TTC549 (cell line): ENCODE measurements around the gene GRIN3B.

Source experiments
- FAIRE-seq: peaks from 2 replicates; lab custom pipeline; 2012; peaks lifted over from hg19 to GRCh38; lab: Jason Lieb, UNC

GRIN3B gene

GRCh38 chr19:964761-965694 lies 35.2 kb upstream of the GRIN3B start:
- no peak for FAIRE-seq

- no peak for FAIRE-seq
Observed at GRCh38 chr19:966485-967088, 33.6 kb upstream of the GRIN3B start.

- FAIRE-seq = no peak
Observed at GRCh38 chr19:970695-971094, 29.5 kb upstream of the GRIN3B start.

- no peak for FAIRE-seq
Observed at GRCh38 chr19:971795-972194, 28.4 kb upstream of the GRIN3B start.

- FAIRE-seq = no peak
Observed at GRCh38 chr19:972281-972680, 27.9 kb upstream of the GRIN3B start.

- FAIRE-seq = no peak
Observed at GRCh38 chr19:973726-974563, 26.3 kb upstream of the GRIN3B start.

- no peak for FAIRE-seq
Observed at GRCh38 chr19:974564-975257, 25.5 kb upstream of the GRIN3B start.

GRCh38 chr19:976476-976875 lies 23.7 kb upstream of the GRIN3B start:
- FAIRE-seq = no peak

- FAIRE-seq = no peak
Observed at GRCh38 chr19:977058-977464, 23.2 kb upstream of the GRIN3B start.

- no peak for FAIRE-seq
Observed at GRCh38 chr19:979318-979741, 20.9 kb upstream of the GRIN3B start.

- no peak for FAIRE-seq
Observed at GRCh38 chr19:980133-980998, 19.9 kb upstream of the GRIN3B start.

- FAIRE-seq = no peak
Observed at GRCh38 chr19:982567-983170, 17.6 kb upstream of the GRIN3B start.

- no peak for FAIRE-seq
Observed at GRCh38 chr19:984165-984967, 15.9 kb upstream of the GRIN3B start, which contains the start of gene WDR18. Gene WDR18, plus strand, starts transcription at chr19:984345. Its CDS starts 9 bp downstream, at chr19:984354.

- no peak for FAIRE-seq
Observed at GRCh38 chr19:986083-986482, 14.1 kb upstream of the GRIN3B start.

GRCh38 chr19:988081-988480 lies 12.1 kb upstream of the GRIN3B start:
- FAIRE-seq = no peak

- no peak for FAIRE-seq
Observed at GRCh38 chr19:988510-988909, 11.7 kb upstream of the GRIN3B start.

GRCh38 chr19:989381-990081 lies 10.7 kb upstream of the GRIN3B start:
- FAIRE-seq = no peak

GRCh38 chr19:990119-990571 lies 10.1 kb upstream of the GRIN3B start:
- FAIRE-seq = no peak

GRCh38 chr19:990746-991145 lies 9.5 kb upstream of the GRIN3B start:
- no peak for FAIRE-seq
